ENCODE measurements around the gene REG3G. TPM values are rescaled to one million over a fixed set of nuclear protein-coding genes. Genes with fewer than 3 reads are reported as not detected.

The REG3G gene
- under 1 TPM in 1 of 3 donors, not detected in 2; 0.14 TPM for polyA plus RNA-seq (ENCODE audit: insufficient read length in 3 of 3)
- long read RNA-seq, donor 1 = 0 reads
- long read RNA-seq, donor 2 = 0 reads
- long read RNA-seq, donor 3 = 0 reads
- long read RNA-seq, donor 4 = 0 reads
- long read RNA-seq, donor 5 = 0 reads
- long read RNA-seq, donor 6 = 0 reads
- long read RNA-seq, donor 7 = 0 reads
- long read RNA-seq, donor 8 = 0 reads
- long read RNA-seq, donor 9 = 0 reads
- long read RNA-seq, donor 10 = 0 reads
- long read RNA-seq, donor 11 = 0 reads
- long read RNA-seq, donor 12 = 0 reads
- long read RNA-seq, donor 13 = 0 reads
- long read RNA-seq, donor 14 = 0 reads
- long read RNA-seq, donor 15 = 0 reads
- long read RNA-seq, donor 16 = 0 reads

DNA sequence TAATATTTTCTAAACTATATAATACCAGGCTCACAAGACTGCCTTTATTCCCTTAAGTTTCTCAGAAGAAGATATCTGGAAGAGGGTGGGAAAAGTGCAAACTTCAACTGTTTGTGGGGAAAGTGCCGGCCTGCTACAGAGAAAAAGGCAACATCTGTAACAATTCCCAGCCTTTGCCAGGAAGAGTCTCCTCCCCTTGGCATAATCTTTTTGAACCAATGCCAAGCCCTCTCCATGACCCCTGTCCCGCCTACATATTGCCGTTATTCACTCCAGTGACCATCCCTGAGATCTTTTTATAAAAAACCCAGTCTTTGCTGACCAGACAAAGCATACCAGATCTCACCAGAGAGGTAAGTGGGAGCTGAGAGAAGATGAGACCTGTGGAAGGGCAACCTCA lies at the start of gene REG3G:
Gene REG3G, plus strand, starts transcription at position 282 of the 400 bp plus-strand sequence. CDS start 392 bp downstream, outside the sequence.
- no peak for DNase-seq

GRCh38 chr2:78977661-78978145 lies 47.8 kb upstream of the REG3G start:
- no peak for DNase-seq

- DNase-seq = no peak
Measured at GRCh38 chr2:78978340-78978739, 47.2 kb upstream of the REG3G start.

DNA sequence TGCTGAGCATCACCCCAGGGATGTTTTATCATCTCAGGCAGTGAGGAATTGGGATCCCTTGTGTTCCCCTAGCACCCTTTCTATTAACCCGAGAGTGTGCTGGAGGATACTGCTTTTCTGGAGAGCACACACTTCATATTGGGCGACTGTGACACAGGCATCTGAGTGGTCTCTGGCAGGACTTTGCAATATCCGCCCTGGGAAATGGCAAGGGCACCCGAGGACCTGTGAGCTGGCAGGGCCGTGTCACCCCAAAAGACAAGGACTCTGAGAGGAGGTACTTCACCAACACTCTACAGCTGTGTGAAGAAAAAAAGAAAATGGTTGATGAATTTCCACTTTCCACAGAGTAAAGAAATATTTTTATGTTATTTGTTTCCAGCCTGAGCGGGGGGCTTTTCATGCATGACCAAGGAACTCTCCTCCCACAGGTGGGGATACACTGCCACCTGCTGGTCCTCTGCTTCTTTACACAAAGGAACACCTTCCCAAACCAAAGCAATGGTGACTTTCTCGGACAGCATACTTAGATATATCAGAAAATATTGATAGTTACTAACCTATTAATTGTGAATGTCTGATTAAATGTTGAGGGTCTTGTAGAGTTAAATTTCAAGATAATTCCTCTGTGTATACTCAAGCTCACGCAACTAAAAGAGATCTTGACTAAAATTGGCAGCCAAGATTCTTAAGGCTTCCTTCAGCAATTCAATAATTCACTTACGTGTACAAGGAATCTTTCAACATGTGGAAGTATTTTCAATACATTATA lies 45.9 kb upstream of the REG3G start:
- DNase-seq = peak; percentile 74

GRCh38 chr2:78980152-78980465 lies 45.4 kb upstream of the REG3G start:
- DNase-seq = no peak

- no peak for DNase-seq
Measured at GRCh38 chr2:78980871-78981270, 44.6 kb upstream of the REG3G start.

DNA sequence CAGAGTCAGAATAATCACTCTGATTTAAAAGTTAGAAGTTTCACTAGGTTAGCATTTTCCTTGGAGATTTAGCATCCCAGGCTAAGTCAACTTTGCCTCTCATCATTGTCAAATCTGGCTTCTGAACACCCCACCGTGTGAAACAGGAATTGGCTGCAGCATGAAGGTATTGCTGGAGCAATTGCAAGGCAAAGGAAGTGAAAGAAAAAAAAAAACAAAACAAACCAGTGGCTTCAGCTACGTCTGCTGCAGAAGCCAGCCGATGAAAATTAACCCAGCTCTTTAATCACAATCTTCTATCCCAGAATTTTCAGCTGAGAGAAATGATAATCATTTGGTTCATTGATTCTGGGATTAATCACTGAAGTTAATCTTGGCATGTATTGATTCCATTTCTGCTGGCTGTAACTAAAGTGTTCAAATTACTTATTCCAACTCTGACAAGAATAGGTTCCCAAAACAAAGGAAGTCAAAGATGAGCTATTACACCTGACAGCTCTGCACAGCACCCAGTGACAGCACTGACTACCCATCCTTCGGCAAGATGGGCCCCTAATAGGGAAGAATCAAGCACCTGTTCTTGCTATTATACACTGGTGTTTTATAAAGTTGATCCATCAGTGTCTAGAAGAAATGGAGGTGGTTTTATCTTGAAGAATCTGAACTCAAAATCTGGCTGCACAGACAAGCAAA lies 42.7 kb upstream of the REG3G start:
- DNase-seq = no peak

DNA sequence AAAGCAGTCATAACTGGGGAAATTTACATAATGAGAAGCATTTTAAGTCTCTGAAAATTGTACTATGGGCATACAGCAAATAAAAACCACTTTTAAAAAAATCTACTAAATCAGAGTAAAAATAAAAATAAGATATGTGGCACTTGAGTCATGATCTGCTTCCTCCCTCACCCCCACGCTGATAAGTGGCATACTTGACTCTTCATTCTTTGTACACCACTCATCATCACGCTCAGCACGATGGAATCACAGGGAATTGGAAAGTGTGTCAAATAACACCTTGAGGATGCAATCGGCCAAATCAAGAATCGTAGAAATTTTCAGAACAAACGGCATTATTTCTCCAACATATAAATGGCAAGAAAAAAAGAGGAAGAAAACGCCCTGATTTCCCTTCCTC lies 41.1 kb upstream of the REG3G start:
- DNase-seq = no peak

DNA sequence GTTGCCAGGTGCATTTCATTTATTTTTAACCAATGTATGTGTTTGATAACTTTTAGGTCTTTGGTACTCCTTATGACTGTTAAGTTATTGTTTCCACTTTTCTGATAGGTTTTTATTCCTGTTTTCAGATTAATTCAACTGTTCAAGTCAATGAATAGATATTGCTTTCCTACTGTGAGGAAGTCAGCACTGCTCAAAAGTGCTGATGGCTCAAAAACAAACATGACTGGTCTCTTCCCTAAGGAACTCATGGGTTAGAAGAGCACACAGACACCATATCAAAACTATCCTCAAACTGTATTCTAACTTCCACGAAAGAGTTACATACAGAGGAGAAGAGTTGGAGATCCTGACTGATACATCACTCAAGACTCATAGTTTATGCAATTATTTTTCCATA lies 39.9 kb upstream of the REG3G start:
- DNase-seq = no peak

GRCh38 chr2:78989051-78989450 lies 36.5 kb upstream of the REG3G start:
- no peak for DNase-seq

GRCh38 chr2:78992451-78992806 lies 33.1 kb upstream of the REG3G start:
- peak; percentile 31 for DNase-seq

DNA sequence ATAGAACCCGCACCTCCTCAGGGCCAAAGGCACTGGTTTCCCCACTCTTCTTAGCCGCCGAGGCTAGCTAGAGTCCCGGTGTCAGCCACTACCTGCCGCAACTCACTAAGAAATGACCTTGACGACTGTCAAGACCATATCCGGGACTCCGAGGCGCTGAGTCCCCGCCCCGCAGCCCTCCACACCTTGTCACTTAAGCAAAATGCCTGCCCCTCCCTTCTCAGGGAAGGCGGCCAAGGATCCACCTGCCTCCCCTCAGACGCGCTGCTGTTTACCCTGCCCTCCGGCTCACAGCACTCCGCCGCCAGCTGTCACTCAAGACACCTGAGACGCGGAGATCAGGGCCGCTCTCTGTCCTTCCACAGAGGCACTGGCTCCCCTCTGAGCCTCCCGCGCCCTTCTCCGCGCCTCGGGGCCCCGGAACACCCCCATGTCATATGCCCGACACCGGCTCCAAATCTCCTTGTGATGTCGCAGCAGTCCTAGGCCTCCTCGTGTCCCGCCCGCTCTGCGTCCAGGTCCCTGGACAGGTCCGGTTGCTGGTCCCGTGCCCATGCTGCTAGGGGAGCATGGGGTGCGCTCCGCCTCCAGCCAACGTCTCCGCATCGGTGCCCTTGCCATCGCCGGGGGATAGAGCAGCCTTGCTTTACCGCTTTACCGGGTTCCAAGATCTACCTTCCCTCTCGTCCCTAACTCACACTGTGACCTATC lies 32.5 kb upstream of the REG3G start:
- DNase-seq = no peak

GRCh38 chr2:78993518-78994148 lies 31.9 kb upstream of the REG3G start:
- no peak for DNase-seq

DNA sequence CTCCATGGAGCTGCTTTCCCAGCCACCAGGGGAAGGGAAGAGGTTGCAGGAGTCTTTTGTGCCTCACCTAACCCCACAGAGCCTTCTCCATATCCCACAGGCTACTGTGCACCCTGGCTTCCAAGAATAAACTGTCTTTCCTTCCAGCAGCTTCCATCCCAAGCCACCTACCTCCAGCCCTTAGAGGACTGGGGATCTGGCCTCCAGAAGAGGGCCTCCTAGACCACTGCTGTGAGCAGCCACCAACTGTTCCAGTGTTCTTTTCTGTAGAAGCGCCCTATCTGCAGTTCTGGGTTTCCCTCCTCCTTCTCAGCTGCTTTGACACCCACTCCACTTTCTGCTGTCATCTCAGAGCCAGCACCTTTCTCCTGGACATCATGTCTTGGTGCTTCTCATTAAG lies 30.7 kb upstream of the REG3G start:
- no peak for DNase-seq

DNA sequence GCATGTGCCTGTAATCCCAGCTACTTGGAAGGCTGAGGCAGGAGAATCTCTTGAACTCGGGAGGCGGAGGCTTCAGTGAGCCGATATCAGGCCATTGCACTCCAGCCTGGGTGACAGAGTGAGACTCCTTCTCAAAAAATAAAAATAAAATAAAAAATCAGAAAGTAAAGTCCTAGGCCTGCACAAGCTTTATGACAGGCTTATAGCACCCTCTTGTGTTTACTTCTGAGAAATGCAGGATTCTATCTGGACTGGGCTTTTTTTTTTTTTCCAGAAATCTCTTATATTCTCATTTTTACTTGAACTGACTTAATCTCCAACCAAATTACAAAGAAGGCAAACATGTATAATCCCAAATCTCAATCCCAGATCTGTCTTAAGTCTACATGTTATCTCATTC lies 26.1 kb upstream of the REG3G start:
- DNase-seq = no peak

DNA sequence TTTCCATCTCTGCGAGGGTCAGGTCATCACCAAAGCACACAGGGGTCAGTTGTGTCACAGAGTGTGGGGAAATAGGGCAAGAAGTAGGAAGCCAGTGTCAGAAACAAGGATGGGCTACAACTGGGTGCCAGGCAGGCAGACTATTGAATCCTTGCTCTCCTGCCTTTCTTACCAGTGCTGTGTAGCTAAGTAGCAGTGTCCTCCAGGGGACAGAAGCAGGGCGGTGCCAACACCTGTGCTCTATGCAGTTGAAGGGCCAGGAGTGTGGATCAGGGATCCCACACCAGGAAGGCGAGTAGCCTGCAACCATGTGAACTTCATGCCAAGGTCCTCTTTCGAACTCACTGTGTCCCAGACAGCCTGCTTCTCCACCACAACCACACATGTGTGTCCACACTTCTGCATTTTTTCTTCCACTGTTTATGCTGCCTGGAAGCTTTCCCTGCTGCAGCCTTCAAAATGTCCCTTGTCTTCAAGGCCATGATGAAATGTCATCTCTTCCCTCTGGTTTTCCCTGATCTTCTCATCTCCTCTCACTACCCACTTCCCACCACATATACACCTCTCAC lies 25.4 kb upstream of the REG3G start:
- no peak for DNase-seq

DNA sequence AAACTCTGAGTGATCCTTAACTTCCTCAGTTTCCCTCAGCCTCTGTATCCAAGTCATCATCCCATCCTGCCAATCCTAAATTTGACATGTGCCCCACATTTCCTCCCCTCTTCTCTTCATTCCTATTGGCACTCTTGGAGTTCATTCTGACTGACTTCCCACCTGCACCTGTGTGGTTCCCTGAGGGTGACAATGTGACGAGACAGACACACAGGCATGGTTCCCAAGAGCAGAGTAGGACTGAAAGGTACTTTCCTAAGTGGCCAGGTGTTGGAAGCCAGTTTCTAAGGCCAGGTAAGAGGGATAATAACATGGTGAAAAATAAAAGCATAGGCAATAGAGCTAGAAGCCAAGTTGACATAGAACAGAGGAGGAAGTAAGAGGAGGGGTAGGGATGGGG lies 24.2 kb upstream of the REG3G start:
- DNase-seq = no peak

GRCh38 chr2:79004680-79005079 lies 20.8 kb upstream of the REG3G start:
- no peak for DNase-seq

GRCh38 chr2:79005216-79005615 lies 20.3 kb upstream of the REG3G start:
- no peak for DNase-seq

GRCh38 chr2:79009388-79009787 lies 16.1 kb upstream of the REG3G start:
- no peak for DNase-seq

GRCh38 chr2:79011496-79011895 lies 14.0 kb upstream of the REG3G start:
- DNase-seq = no peak
